LNCaP clone FGC (cell line): Measurements from ENCODE around the gene ANKRD10.
A peak's percentile ranks its signal among the peaks of the same experiment; 100 is the strongest.
"Not testable (repeated sequence)": the region's sequence is repeated elsewhere in the genome, so short reads cannot be mapped to it uniquely, and the experiment has no call there.

Experiments
- DNase-seq: peaks from one replicate; pipeline ENCODE4 v3.0.0-alpha.2; 2011; ENCODE audit warnings: low read depth
- H3K4me3 ChIP-seq: 2 replicates; pipeline ENCODE4 v1.5.1; 2011; ENCODE audit warnings: mild to moderate bottlenecking, low read depth, low read length, control low read depth
- CTCF ChIP-seq: IDR thresholded peaks from 2 replicates; pipeline ENCODE4 v1.5.1; 2012; ENCODE audit warnings: mild to moderate bottlenecking; ENCODE audit not compliant: control insufficient read depth, insufficient read depth; ENCODE audit errors: extremely low read depth

Gene ANKRD10

GRCh38 chr13:110950356-110950755, 35.5 kb upstream of the ANKRD10 start:
- no peak for DNase-seq
- TF ChIP-seq CTCF: no peak
- no peak overlapping the region for H3K4me3 ChIP-seq

- no peak for DNase-seq
- H3K4me3 ChIP-seq: no peak overlapping the region
- no peak for TF ChIP-seq CTCF
Measured at GRCh38 chr13:110949628-110950027, 34.8 kb upstream of the ANKRD10 start.

GRCh38 chr13:110949116-110949515, 34.2 kb upstream of the ANKRD10 start:
- TF ChIP-seq CTCF: no peak
- DNase-seq: no peak
- no peak overlapping the region for H3K4me3 ChIP-seq

- not testable (repeated sequence) for H3K4me3 ChIP-seq, DNase-seq
Measured at GRCh38 chr13:110947338-110947737, 32.5 kb upstream of the ANKRD10 start.

GRCh38 chr13:110945928-110946570, 31.2 kb upstream of the ANKRD10 start:
- no peak for DNase-seq
- no peak overlapping the region for H3K4me3 ChIP-seq
- TF ChIP-seq CTCF: no peak

- TF ChIP-seq CTCF: no peak
- DNase-seq: no peak
- H3K4me3 ChIP-seq: no peak overlapping the region
Measured at GRCh38 chr13:110944968-110945927, 30.4 kb upstream of the ANKRD10 start.

GRCh38 chr13:110944121-110944967, 29.5 kb upstream of the ANKRD10 start:
- peak; percentile 85 for TF ChIP-seq CTCF
- H3K4me3 ChIP-seq: no peak overlapping the region
- peak; percentile 15 for DNase-seq
